GM19099 (cell line): ENCODE data around the gene PPP3R1.

Source experiments
- POLR2A ChIP-seq: IDR thresholded peaks from 3 replicates; pipeline ENCODE4 v1.6.1; 2011; ENCODE audit warnings: low read depth; ENCODE audit not compliant: insufficient read length; ENCODE audit errors: extremely low read depth

PPP3R1 gene

DNA sequence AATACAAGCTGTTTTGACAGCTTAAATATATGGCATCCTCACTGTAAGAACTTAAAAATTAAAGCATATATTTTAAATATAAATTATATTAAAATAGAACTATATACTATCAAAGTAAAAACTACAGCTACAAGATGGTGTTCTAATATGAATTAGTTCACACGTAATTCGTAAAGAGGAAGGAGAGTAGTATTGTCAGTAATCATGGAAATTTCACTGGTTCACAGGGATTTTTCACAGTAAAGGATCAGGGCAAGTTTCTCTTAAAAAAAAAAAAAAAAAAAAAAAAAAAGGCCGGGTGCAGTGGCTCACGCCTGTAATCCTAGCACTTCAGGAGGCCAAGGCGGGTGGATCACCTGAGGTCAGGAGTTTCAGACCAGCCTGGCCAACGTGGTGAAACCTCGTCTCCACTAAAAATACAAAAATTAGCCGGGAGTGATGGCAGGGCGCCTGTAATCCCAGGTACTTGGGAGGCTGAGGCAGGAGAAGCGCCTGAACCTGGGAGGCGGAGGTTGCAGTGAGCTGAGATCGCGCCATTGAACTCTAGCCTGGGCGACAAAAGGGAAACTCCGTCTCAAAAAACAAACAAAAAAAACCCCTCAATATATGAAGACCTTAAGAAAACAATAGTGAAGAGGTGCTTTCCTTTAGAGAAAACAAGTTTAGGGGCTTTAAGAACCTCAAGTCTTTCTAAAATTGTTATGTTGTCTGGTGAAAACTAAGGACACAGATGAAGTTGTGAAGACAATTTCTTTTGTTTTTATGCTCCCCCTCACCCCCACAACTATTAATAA is 62.1 kb downstream of the PPP3R1 start:
- no peak for TF ChIP-seq POLR2A

DNA sequence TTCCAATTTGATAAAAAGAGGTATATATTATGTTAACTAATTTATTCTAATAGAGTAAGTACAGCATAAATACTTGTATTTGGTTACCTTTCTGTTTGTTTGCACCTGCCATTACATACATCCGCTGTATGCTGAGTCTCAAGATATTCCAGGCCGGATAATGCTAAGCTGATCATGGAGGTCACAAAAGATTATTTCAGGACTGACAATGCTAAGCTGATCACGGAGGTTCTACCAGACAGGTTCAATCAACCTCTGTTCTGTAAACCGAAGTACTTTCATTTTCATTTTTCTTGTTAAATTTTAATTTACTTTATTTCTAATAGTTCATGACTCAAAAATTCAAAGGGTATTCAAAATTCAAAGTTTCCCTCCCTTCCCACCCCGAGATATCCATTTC is 63.5 kb downstream of the PPP3R1 start:
- TF ChIP-seq POLR2A, result no peak

DNA sequence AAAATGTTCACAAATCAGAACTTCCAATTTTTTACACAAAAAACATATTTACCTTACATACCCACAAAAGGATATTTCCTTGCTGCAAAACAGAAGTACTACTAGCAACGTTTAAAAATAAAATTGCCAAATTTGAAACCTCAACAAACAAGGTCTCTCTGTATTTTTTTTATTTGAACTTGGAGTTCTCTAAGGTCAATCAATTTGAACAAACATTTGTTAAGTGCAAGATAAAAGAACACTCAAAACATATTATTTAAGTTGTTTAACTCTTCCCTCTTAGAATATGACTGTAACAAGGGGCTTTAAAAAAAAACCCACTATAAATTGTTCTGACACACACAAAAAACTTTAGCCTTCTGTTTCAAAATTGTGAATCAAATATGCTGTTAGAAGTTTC is 65.0 kb downstream of the PPP3R1 start:
- no peak for TF ChIP-seq POLR2A

DNA sequence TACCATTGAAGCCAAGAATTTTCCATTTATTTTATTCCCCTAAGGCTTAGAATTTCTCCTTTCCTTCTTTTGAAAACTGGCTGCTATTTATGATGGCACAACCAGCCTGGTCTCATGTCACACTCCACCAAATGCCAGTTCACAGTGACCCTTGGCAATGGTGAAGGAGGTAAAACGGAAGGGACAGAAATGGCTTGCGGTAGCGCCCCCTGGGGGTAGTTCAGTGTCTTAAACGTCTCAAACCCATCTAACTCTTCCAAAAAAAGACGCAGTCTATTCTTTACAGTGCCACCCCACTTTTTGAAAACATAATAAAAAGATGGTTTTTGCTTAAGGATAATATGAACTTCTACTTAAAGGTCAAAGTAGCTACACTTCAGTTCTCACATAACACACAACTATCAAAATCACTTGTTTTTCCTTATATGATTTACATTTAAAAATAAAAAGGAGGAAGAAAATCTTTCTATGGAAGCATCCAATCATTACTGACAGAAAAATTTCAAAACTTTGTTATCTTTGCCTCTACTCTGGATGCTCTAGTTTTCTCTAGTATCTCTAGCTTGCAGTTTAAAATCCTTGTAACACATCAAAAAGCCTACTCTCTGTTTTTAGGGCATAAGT is 66.7 kb downstream of the PPP3R1 start:
- no peak for TF ChIP-seq POLR2A

DNA sequence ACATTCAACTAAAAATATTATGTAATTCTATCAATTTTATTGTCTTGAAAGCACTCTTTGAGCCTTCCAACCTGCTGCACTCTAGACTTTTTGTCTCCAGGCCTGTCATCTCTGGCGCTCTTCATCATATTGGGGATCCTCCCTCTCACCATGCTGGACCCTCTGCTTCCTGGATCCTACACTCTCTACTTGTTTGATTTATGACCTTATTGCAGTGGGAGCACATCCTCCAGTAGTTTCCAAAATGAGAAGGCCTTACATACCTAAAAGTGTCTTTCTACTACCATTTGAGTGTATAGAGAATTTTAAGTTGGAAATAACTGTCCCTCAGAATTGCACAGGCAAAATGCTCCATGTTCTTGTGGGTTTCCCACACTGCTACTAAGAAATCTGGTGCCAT is 69.4 kb downstream of the PPP3R1 start:
- no peak for TF ChIP-seq POLR2A

DNA sequence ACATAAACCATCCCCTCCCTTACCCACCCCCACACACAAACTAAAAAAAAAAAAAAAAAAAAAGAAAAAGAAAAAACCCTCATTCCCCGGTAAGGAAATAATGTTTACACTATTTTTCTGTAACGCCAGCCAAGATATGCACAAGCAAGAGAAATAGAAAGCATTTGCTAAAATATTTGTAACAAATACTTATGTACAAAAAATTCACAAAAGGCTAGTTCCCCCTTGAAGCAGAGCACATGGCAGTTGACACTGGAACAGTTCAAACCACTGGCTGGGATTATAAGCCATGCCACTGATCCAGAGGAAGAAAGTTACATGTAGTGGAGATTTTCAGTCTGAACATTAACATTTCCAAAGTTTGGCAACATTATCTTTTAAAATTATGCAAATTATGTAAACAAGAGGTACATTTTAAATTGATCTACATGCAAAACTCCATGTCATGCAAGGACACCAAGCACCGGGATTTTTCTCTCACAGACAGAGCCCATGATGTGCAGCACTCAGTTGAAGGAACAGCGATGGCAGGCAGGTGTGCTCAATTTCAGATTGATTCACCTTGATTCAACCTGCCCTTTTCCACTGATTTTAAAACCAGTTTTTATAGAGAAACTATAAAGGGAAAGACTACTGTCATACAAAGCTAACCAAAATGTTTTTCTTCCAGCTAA is 73.2 kb downstream of the PPP3R1 start:
- no peak for TF ChIP-seq POLR2A

DNA sequence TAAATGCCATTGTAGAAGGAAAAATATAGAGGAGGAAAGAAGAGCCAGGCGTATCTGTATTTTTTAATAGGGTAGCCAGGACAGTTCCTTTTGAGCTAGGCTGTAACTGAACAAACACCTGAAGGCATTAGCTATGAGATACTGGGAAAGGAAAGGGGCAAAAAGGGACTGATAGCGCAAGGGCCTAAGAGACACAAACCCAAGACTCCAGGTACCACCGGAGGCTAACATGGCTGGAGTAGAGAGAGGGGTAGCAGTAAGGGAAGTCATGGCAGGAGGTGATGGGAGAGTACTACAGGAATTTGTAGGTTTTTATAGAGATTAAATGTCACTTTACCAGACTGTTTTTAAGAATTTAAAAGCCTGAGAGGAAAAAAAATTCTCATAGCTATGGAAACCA is 73.9 kb downstream of the PPP3R1 start:
- no peak for TF ChIP-seq POLR2A

DNA sequence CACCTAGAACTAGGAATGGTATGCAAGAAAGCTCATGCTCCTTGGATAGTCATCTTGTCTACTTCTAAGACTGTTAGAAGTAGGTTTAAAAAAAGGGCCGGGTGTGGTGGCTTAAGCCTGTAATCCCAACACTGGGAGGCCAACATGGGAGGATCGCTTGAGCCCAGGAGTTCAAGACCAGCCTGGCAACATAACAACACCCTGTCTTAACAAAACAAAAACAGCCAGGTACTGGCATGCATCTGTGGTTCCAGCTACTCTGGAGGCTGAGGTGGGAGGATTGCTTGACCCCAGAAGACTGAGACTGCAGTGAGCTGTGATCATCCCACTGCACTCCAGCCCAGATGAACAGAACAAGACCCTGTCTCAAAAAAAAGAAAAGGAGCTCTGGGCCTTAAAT is 74.8 kb downstream of the PPP3R1 start:
- no peak for TF ChIP-seq POLR2A

DNA sequence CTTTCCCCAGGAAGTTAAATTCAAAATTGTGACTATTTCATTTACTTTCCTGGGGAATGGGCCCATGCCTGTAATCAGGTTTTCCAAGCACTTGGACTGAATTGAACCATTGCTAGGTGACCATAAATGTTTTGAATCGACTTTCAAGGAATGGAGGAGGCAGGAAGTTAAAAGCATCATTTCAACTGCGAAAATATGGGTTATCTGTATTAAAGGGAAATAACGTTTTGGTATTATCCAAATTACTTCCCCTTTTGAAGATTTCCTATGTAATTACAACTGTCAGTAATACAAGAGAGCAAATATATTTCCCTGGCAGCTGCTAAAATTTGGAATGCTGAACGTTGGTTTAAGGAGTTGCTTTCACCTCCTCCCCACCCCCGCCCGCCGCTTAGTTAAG is 75.7 kb downstream of the PPP3R1 start:
- TF ChIP-seq POLR2A, result no peak

DNA sequence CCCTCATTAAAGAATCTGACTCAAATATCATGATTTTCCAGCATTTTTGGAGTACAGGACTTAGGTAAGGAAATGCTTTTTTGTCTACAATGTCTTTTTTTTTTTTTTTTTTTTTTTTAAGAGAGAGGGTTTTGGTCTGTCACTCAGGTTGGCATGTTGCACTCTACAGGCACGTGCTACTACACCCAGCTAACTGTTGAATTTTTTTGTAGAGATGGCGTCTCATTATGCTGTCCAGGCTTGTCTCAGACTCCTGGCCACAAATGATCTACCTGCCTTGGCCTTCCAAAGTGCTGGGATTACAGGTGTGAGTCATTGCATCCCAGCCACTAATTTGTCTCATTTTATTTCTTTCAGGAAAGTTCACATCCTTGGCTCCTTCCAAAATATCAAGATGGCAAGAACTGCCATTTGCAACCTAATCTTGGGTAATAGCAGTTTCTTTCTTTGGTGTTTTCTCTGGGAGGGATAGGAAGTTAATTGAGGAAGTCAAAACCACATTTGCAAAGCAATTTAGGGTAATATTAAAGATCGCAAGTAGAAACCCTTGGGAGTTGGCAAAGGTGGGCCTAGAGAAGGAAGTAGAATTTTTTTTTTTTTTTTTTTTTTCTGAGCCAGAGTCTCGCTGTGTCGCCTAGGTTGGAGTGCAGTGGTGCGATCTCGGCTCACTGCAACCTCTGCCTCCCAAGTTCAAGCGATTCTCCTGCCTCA is 79.2 kb downstream of the PPP3R1 start:
- TF ChIP-seq POLR2A, result no peak

DNA sequence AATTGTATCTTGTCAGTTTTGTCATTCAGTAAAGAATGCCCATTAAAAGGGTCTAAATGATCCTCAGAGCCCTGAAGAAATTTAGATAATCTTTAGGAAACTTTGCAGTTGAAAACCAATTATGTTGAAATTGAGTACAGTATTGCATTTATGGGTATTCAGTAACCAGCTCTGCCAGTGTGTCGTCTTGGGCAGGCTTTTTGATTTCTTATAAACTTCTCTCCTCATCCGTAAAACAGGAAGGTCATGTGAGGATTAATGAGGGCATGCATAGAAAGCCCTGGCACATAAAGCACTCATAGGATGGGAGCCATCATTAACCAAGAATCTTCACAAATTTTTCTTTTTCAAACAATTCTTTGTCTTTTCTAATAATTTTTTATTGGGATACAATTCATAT is 79.8 kb downstream of the PPP3R1 start:
- TF ChIP-seq POLR2A, result no peak

DNA sequence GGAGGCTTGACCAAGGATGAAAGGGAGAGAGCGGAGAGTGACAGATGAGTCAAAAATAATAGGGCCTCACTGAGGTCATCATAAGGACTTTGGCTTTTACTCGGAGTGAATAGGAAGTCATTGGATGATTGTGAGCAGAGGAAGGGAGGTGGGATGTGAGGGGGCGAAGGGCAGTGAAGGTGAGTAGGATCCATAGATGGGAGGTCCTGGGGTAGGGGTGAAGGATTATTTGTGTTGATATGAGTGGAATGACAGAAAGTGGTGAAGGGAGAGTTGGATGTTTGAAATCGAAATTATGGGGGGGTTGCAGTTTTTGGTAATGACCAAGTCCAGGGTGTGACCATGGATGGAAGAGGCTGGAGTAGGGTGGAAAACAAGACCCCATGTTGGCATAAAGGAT is 80.6 kb downstream of the PPP3R1 start:
- no peak for TF ChIP-seq POLR2A

DNA sequence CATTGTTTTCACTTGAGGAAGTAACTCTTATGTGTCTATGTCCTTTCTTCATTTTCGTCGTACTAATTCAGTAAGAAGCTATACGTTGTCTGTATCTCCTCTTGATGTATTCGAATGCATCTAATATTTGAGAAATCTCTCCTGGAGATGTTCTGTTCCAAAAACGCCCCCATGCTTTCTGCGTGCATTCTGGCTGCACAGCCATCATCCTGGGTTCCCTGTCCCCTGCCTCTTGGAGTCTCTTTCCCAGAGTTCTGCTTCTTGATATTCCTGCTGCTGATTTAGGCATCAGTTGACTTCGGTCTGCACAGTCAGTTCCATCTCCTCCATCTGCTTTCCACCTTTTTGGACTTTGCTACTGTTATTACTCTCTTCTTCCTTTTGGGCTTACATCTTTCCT is 81.2 kb downstream of the PPP3R1 start:
- no peak for TF ChIP-seq POLR2A

DNA sequence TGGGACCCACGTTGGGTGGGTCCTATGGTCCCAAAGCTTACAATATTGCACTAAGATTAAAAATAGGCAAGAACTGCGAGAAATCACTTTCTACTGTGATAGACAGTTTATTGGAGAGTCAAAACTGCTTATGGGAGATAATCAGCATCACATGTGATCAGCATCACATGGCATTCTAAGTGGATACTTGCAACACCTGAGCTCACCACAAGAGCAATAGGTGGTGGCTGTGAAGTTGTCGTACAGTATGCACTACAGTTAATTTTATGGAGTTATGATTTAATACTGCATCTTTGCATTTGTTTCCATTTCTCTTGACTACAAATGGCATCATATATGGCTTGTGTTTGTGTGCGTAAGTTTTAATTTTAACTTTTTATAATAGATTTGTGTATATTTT is 83.0 kb downstream of the PPP3R1 start:
- no peak for TF ChIP-seq POLR2A

DNA sequence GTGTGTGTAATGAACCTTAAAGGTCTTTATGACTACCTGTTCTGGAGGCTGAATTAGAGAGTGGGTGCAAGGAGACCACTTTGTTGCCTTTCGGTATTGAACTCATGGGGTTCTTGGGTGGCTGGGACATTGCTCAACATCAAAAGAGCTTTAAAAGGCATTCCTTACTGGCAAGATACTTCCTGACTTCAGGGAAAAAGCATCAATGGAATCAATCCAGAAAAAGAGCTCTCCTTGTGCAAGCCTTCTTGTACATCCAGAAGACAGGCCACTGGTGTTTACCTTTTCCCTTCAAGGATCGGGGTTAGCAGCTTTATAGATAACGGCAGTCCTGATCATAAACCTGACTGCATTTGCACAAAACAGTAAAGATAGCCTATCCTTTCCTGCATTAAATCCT is 85.1 kb downstream of the PPP3R1 start:
- TF ChIP-seq POLR2A, result no peak

DNA sequence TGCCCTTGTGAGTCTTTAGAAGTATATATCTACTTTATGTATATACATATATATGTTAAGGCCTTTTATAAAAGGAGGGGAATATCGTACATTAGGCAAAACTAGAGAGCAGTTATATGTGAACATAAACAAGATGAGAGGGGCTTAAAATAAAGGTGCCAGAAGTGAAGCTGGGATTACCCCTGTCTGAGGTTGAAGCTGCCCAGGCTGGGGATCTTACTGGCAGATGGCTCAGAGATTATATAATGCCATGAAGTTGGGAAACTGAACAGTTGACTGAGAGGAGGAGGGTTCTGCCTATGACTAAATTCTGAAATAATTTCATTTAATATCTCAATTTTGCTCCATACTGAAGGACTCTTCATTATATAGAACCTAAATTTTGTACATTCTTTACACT is 88.7 kb downstream of the PPP3R1 start:
- TF ChIP-seq POLR2A, result no peak

DNA sequence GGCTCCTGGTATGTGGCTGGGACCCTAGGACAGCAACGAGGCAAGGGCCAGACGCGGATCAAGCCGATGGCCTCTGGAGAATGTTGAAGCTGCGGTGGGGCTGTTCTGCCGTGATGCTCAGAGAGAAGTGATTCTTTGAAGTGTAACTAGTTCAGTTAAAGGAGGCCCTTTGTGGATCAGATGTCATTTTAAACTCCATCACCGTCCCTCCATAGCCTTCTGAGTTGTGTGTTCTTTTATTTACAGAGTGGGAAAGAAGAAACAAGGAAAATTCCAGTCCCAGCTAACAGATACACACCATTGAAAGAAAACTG is 94.2 kb downstream of the PPP3R1 start:
- no peak for TF ChIP-seq POLR2A
